NCI-H1105 (cell line): ENCODE measurements around the gene GPRC5B.

Experiments used
- DNase-seq: peaks from one replicate; lab custom pipeline; 2025; lab: John Stamatoyannopoulos, UW

Gene GPRC5B

GRCh38 chr16:19810817-19811731 is 73.6 kb downstream of the GPRC5B start:
- DNase-seq, result no peak

GRCh38 chr16:19809693-19810092 is 75.0 kb downstream of the GPRC5B start:
- DNase-seq, result no peak

- no peak for DNase-seq
Measured at GRCh38 chr16:19809121-19809635, 75.5 kb downstream of the GPRC5B start.

GRCh38 chr16:19808061-19808641 is 76.5 kb downstream of the GPRC5B start:
- no peak for DNase-seq
